Superior temporal gyrus (tissue), 1 donor: ENCODE results near the gene KRT9.
"Not testable (repeated sequence)": the region's sequence is repeated elsewhere in the genome, so short reads cannot be mapped to it uniquely, and the experiment has no call there.

Source experiments
- DNase-seq: peaks from one replicate; pipeline ENCODE4 v3.0.0-alpha.2; 2016; ENCODE audit errors: extremely low spot score

Gene KRT9

GRCh38 chr17:41579484-41580243 is 7.8 kb upstream of the KRT9 start:
- DNase-seq, result peak; percentile 75

- DNase-seq, result no peak
Measured at GRCh38 chr17:41578971-41579370, 7.1 kb upstream of the KRT9 start.

DNA sequence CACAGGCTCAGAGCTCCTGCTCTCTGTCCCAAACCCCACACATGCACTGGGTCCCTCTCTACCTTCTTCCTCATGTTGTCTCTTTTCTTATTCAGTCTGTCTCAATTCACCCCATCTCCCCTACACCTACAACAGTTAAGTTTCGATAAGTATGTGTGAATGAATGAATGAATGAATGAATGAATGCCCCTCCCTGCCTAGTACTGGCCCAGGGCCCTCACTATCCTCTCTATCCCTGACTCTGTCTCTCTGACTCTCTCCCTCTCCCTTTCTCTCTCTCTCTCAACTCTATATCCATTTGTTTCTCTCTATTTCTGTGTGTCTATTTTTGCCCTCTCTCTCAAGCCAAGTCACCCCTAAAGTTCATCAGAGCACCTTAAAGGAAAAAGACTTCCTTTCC is 6.7 kb upstream of the KRT9 start:
- no peak for DNase-seq

DNA sequence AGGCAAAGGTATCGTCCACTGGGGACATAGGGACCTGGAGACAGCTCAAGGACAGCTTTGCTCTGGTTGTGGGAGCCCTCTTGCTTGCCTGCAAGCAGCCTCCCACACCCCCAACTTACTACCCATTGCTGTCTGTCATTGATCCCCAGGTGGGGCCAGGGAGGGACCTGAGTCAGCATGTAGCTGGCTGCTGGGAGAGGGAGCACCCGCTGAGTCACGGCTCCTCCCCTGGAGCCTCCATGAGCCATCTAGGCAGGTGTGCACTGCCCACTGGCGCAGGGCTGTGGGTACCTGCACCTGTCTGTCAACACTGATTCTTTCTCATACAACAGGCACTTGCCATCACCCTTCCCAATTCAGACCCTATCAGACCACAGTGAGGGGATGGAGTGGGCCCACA is 4.9 kb upstream of the KRT9 start:
- not testable (repeated sequence) for DNase-seq

- no peak for DNase-seq
Measured at GRCh38 chr17:41575336-41575735, 3.5 kb upstream of the KRT9 start.

DNA sequence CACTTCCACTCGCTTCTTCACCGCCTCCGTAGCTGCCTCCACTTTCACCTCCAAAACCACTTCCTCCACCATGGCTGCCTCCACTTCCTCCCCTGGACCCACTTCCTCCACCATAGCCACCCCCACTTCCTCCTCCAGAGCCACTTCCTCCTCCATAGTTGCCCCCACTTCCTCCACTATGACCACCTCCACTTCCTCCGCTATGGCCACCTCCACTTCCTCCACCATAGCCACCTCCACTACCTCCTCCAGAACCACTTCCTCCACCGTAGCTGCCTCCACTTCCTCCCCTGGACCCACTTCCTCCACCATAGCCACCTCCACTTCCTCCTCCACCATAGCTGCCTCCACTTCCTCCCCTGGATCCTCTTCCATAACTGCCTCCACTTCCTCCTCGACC is 4.5 kb downstream of the KRT9 start:
- DNase-seq, result no peak

DNA sequence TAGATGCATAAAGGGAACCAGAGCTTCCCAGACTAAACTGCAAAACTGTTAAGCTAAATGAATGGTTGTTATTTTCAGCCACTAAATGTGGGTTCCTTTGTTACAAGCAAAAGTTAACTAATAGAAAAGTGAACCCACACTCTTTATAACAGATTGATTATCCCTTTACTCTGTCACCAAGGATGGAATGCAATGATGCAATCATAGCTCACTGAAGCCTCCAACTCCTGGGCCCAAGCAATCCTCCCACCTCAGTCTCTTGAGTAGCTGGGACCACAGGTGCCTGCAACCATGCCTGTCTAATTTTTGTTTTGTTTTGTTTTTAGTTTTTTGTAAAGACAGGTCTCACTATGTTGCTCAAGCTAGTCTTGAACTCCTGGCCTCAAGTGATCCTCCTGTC is 6.5 kb downstream of the KRT9 start:
- DNase-seq, result no peak

- peak; percentile 11 for DNase-seq
Measured at GRCh38 chr17:41563607-41564170, 8.2 kb downstream of the KRT9 start.

DNA sequence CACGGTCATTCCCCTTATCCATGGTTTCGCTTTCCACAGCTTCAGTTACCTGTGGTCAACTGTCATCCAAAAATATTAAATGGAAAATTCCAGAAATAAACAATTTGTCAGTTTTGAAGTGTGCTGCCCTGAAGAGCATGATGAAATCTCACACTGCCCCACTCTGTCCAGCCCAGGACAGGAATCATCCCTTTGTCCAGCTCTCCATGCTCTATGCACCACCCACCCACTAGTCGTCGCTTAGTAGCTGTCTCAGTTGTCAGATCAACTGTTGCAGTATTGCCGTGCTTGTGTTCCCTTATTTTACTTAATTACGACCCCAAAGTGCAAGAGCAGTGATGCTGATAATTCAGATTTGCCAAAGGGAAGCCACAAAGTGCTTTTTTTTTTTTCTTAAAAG is 10.3 kb downstream of the KRT9 start:
- DNase-seq, result no peak

DNA sequence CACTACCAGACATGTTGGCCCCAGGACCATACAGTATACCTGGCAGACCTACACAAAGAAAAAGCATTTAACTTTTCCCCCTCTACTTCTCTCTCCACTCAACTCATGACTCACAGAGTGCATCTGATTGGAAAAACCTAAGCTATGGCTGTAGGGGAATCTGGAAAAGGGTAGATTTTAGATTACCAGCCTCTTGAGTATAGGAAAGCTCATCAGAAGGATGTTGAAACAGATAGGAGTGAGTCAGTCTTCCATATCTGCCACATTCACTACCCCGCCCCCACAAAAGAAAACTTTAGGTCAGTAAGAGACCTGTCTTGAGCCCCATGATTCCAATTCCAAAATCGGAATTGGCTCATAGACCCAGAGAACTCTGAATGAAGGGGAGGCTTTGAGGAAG is 12.3 kb downstream of the KRT9 start:
- no peak for DNase-seq

GRCh38 chr17:41556931-41557330 is 14.9 kb downstream of the KRT9 start:
- no peak for DNase-seq

DNA sequence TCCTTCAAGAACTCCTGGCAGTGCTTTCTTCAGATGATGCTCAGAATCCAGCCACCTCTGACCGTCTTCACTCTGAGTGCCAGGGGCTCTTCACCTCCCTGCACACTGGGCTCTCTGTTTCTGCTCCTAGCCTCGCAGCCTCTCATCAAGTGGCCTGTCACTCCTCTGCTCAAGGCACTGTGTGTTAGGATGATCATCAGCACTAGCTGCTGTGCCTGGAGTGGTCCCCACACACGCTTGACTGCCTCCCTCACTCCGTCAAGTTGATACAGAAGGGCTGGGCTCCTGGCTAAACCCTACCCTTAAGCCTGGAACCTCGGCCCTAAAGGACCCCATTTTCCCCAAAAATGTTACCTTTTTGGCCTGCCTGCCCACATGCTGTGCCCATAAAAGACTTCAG is 15.6 kb downstream of the KRT9 start:
- no peak for DNase-seq

DNA sequence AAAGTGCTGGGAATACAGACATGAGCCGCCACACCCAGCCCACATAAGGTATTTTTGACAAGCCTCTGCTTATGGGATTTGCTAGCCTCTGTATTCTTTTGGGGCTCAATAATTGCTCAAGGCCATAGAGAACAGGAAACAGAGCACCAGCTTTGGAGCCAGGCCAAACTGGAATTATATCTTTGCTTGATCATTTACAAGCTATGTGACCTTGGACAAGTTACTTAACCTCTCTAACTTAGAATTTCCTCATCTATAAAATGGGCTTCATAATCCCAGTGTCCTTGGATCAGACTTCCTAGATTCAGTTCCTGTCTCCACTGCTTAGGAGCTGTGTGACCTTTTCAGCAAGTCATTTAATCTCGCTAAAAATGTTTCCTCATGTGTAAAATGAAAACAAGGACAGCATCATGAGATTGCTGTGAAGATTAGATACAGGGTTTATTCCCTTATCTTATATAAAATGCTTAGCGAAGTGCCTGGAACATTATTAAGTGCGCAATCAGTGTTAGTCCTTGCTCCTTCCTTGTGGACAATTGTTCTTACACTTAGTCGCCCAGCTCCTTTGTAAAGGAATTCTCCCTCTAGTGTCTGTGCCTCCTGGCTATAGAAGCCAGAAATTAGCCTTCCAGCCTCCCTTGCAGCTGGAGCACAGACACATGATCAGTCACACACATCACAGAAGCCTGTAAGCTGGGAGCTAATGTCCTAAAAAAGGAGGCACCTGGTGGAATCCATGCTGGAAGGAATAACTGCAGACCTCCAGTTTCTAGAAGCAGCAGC is 16.6 kb downstream of the KRT9 start:
- DNase-seq, result no peak

GRCh38 chr17:41553987-41554680 is 17.7 kb downstream of the KRT9 start:
- DNase-seq, result no peak

- no peak for DNase-seq
Measured at GRCh38 chr17:41553176-41553575, 18.7 kb downstream of the KRT9 start.

- DNase-seq, result no peak
Measured at GRCh38 chr17:41552455-41552854, 19.4 kb downstream of the KRT9 start.

DNA sequence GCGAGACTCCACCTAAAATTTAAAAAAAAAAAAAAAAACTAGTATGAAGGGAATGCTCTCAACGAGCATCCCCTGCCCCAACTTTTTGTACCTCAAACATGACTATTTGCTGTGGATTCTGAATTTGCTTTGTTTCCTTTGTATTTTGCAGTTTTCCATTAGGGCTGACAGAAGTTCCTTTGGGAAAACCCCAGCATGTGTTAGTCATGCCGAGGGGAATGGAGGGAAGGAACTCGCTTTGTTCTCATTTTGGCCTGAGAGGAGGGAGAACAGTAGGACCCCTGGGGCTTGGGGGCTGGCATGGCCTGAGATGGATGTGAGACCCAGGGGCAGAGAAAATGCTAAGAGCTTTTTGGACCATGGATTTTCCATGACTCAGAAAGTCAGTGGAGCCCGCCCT is 20.5 kb downstream of the KRT9 start:
- no peak for DNase-seq

DNA sequence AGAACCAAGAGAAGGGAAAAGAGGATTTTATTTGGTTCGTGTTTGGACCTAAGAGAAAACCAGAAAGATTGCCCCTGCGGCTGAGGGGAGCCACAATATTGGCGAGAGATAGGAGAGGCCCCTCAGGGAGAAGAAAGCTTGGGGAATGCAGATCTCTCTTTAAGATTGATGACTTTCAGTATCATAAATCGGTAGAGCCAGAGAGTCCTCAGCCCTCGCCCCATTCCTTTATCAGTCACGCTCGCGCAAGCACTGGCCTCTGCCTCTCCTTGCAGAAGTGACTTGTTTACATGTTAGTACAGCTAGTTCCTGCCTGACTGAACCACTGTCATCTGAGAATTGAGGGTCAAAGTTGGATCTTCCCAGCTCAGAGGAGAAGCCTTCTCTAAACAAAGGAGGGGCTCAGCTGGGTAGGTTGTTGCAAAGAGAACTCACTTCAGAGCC is 22.2 kb downstream of the KRT9 start:
- DNase-seq, result no peak

DNA sequence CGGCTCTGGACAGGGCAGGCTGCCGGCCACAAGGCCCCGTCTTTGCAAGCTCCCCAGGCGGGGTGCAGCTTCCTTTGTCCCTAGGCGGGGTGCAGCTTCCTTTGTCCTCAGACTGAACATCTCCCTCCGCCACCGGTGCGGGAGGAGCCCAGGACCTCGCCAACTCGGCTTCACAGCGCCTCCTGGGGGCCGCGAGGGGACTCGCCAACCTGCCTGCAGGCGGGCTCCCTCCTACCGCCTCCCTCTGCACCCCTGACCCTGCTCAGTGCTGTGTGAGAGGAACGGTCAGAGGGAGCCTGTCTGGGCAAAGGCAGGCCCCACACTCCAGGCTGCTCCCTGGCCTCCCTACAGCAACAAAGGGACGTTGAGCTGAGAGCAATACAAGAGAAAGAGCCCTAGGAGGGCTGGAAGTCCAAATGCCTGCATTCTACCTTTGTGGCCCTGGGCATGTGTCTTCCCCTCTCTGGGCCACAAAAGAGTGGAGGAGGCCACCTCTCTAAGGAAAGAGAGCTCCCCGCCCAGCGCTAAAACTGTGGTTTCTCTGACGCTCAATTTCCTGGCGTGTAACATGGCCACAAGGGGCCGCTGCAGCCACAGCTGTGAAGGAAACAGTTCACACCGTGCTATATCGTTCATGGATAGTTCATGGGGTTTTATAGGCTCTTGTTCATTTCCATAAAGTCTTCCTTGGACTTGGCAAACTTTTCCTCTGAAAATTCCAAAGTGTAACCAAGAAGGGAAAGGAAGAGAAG is 22.8 kb downstream of the KRT9 start:
- DNase-seq, result peak; percentile 90

DNA sequence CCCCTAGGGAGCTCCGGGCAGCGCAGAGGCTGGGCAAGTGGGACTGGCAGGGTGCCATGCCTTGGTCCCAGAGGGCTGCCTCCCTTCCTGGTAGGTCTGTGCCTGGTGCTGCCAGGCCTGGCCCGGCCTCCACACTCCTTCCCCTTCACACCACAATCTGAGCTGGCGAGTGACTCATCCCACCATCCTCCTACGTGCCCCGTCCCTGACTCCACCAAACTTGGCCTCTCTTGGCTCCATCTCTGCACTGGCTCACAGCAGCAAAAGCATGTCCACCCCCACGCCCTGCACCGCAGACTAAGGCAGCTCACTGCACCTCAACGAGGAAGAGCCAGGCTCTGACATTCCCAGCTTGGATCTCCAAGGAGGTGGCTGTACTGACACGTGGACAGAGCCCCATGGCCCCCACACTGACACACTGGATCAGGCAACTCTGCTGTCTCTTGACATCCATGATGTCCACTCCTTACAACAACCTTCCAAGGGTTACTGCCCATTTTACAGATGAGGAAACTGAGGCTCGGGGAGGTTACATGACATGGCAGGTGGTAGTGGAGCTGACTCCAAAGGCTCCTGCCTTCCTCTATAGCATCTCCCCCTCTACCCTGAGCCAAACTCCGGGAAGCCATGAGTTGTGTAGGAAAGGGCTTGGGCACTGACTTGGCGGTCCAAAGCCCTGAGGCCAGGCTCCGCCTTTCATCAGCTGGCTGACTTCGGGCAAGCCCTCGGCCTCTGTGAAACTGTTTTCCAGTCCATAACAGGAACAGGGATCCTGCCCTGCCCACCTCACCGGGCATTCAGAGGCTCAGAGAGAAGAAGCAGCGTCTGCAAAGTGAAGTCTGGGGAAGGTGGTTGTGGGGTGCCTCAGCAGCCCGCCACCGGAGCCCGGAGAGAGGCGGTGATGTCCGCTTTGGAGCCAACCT is 23.7 kb downstream of the KRT9 start:
- DNase-seq, result peak; percentile 27
